Vagina (tissue), 2 donors: ENCODE data around the gene KDELR1.

ENCODE experiments used
- POLR2A ChIP-seq, 2 donors: fragments of 450-650 bp; IDR thresholded peaks; one replicate each; pipeline ENCODE4 v1.6.1; 2017; ENCODE audit warnings: antibody characterized with exemption in 2 of 2, mild to moderate bottlenecking in 2 of 2, moderate library complexity in 2 of 2
- POLR2AphosphoS5 ChIP-seq, 2 donors: sonication (generic); formaldehyde crosslinking; IDR thresholded peaks; one replicate each; pipeline ENCODE4 v1.9.0; 2017; ENCODE audit warnings: antibody characterized with exemption in 2 of 2, mild to moderate bottlenecking in 2 of 2, low read depth in 1 of 2; ENCODE audit not compliant: insufficient read depth in 1 of 2
- TF ChIP-seq, protein P1 (sequence below), 3 experiments: fragments of 450-650 bp in 2 of 3; fragments of 200-600 bp in 1 of 3; sonication (generic) in 1 of 3; IDR thresholded peaks; one replicate each; pipeline ENCODE4 v1.5.1; 2017 to 2019; ENCODE audit warnings: antibody characterized with exemption in 3 of 3, mild to moderate bottlenecking in 2 of 3, moderate library complexity in 2 of 3

DNA sequence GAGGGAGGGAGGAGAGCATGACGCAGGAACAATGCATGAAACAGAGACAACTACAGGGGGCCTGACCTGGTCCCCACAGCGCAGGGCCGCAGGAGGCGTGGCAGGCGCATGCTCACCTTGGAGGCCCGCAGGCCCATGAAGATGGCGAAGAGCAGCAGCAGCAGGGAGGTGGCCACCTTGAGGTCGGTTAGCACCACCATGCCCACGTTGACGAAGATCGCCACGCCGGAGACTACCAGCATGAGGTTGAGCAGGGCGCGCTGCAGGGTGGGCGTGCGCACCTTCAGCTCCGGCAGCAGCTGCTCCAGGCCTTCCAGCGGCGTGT, 49.0 kb downstream of the KDELR1 start:
- TF ChIP-seq, protein P1, sequence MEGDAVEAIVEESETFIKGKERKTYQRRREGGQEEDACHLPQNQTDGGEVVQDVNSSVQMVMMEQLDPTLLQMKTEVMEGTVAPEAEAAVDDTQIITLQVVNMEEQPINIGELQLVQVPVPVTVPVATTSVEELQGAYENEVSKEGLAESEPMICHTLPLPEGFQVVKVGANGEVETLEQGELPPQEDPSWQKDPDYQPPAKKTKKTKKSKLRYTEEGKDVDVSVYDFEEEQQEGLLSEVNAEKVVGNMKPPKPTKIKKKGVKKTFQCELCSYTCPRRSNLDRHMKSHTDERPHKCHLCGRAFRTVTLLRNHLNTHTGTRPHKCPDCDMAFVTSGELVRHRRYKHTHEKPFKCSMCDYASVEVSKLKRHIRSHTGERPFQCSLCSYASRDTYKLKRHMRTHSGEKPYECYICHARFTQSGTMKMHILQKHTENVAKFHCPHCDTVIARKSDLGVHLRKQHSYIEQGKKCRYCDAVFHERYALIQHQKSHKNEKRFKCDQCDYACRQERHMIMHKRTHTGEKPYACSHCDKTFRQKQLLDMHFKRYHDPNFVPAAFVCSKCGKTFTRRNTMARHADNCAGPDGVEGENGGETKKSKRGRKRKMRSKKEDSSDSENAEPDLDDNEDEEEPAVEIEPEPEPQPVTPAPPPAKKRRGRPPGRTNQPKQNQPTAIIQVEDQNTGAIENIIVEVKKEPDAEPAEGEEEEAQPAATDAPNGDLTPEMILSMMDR (IDR thresholded peaks at IDR 0.05): no peak
- TF ChIP-seq POLR2AphosphoS5 (IDR thresholded peaks at IDR 0.05; ENCODE audit: insufficient read depth in 1 of 2, low read depth in 1 of 2): no peak
- TF ChIP-seq POLR2A (IDR thresholded peaks at IDR 0.05): no peak
